HCT116 (cell line): ENCODE measurements around the gene PYGO1.

Experiments used
- CTCF ChIP-seq, 3 experiments: fragments of 200-600 bp in 1 of 3; sonication (generic) in 1 of 3; IDR thresholded peaks in 2 of 3; conservative IDR thresholded peaks in 1 of 3; 2 replicates each; pipeline ENCODE4 v1.5.1; 2012 to 2017; ENCODE audit warnings: low read depth in 2 of 3, low read length in 2 of 3, antibody characterized with exemption in 1 of 3, borderline replicate concordance in 1 of 3, control low read depth in 1 of 3, mild to moderate bottlenecking in 1 of 3, mixed read lengths in 1 of 3, mixed run types in 1 of 3, moderate library complexity in 1 of 3; ENCODE audit not compliant: insufficient read depth in 1 of 3
- SRF ChIP-seq: IDR thresholded peaks from 2 replicates; pipeline ENCODE4 v1.6.1; 2012; ENCODE audit warnings: low read depth

DNA sequence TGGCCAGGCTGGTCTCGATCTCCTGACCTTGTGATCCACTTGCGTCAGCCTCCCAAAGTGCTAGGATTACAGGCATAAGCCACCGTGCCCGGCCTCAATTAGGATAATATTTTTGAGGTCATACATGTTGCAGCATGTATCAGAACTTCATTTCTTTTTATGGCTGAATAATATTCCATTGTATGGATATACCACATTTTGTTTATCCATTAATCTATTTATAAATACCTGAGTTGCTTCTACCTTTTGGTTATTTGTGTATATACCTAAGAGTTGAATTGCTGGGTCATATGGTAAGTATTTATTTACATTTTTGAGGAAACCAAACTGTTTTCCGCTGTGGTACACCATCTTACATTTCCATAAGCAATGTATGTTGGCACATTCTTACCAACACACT is 18.1 kb upstream of the PYGO1 start:
- TF ChIP-seq CTCF (IDR thresholded peaks at IDR 0.05 in 2 of 3, conservative IDR thresholded peaks at IDR 0.05 in 1 of 3; ENCODE audit: borderline replicate concordance in 1 of 3, insufficient read depth in 1 of 3, low read depth in 2 of 3, low read length in 2 of 3) (no peak), SRF (no peak)
